ENCODE data around the gene FASN. TPM values are rescaled to one million over a fixed set of nuclear protein-coding genes. Genes with fewer than 3 reads are reported as not detected.

The FASN gene
- total RNA-seq, 6 experiments from 2014 or later, result 76.5 to 290 (median 217) TPM

GRCh38 chr17:82081546-82081945, 16.5 kb downstream of the FASN start:
- ATAC-seq, result no peak
- Histone ChIP-seq H3K27me3 (no peaks in the 10 kb centered on the region), H3K36me3 (peaks cover 10 to 87% (median 41%) of the 10 kb centered on the region in 4 donors), H3K9me3 (no peaks in the 10 kb centered on the region), H3K27ac (no peak overlapping the region), H3K4me1 (no peaks in the 10 kb centered on the region), H3K4me3 (no peak overlapping the region)
- no peak for DNase-seq
- TF ChIP-seq POLR2A (IDR thresholded peaks at IDR 0.05) (no peak), CTCF (IDR thresholded peaks at IDR 0.05) (no peak)
- no CpG with 5 or more reads among the region's 20 CpGs for WGBS (ENCODE audit: insufficient coverage, low coverage, low lambda C conversion rate, missing lambda C conversion rate)
- intact Hi-C loops (cut with DNase I), result loop anchor here in 1 of 2 donors (10.0 kb wide), 1 partner anchor 47 kb away; the partner anchor contains the start of genes DCXR and RAC3

GRCh38 chr17:82080789-82081464, 17.1 kb downstream of the FASN start:
- Histone ChIP-seq H3K4me3 (no peak overlapping the region), H3K27ac (no peak overlapping the region), H3K36me3 (peaks cover 10 to 81% (median 38%) of the 10 kb centered on the region in 4 donors), H3K4me1 (no peaks in the 10 kb centered on the region), H3K9me3 (no peaks in the 10 kb centered on the region), H3K27me3 (no peaks in the 10 kb centered on the region)
- no peak for ATAC-seq
- 100% methylated on average over 1 of the region's 44 CpGs for WGBS (ENCODE audit: insufficient coverage, low coverage, low lambda C conversion rate, missing lambda C conversion rate)
- no peak for TF ChIP-seq CTCF (IDR thresholded peaks at IDR 0.05)
- no peak for TF ChIP-seq POLR2A (IDR thresholded peaks at IDR 0.05)
- intact Hi-C loops (cut with DNase I), result loop anchor here in 1 of 2 donors (10.0 kb wide), 1 partner anchor 46 kb away; the partner anchor contains the start of genes DCXR and RAC3
- no peak for DNase-seq

GRCh38 chr17:82080048-82080788, 17.8 kb downstream of the FASN start:
- peaks cover 8 to 74% (median 35%) of the 10 kb centered on the region in 4 donors for H3K36me3 ChIP-seq
- no peak overlapping the region for H3K4me3 ChIP-seq
- no peaks in the 10 kb centered on the region for H3K9me3 ChIP-seq
- DNase-seq, result no peak
- intact Hi-C loops (cut with DNase I), result loop anchor here in 1 of 2 donors (10.0 kb wide), 1 partner anchor 45 kb away; the partner anchor contains the start of genes DCXR and RAC3
- no peak for TF ChIP-seq POLR2A (IDR thresholded peaks at IDR 0.05)
- TF ChIP-seq CTCF (IDR thresholded peaks at IDR 0.05), result no peak
- no peaks in the 10 kb centered on the region for H3K27me3 ChIP-seq
- H3K4me1 ChIP-seq, result no peaks in the 10 kb centered on the region
- no peak overlapping the region for H3K27ac ChIP-seq
- ATAC-seq, result no peak
- 86% methylated on average over 6 of the region's 36 CpGs for WGBS (ENCODE audit: insufficient coverage, low coverage, low lambda C conversion rate, missing lambda C conversion rate)

GRCh38 chr17:82079001-82079677, 18.9 kb downstream of the FASN start:
- Histone ChIP-seq H3K4me3 (no peak overlapping the region), H3K27ac (no peak overlapping the region), H3K4me1 (no peaks in the 10 kb centered on the region), H3K9me3 (no peaks in the 10 kb centered on the region), H3K36me3 (peaks cover 4 to 63% (median 29%) of the 10 kb centered on the region in 4 donors), H3K27me3 (no peaks in the 10 kb centered on the region)
- DNase-seq (no peak), ATAC-seq (peak in 1 of 4 donors; percentile 1)
- TF ChIP-seq CTCF (IDR thresholded peaks at IDR 0.05), result no peak
- TF ChIP-seq POLR2A (IDR thresholded peaks at IDR 0.05), result no peak
- intact Hi-C loops (cut with DNase I), result no loop called here
- WGBS (ENCODE audit: insufficient coverage, low coverage, low lambda C conversion rate, missing lambda C conversion rate), result 65% methylated on average over 8 of the region's 47 CpGs

Measured in right lobe of liver (tissue), 6 donors.